SKM-1 (cell line): Measurements from ENCODE around the gene ASPDH.

ENCODE experiments used
- DNase-seq: peaks from one replicate; lab custom pipeline; 2025; ENCODE audit not compliant: unreplicated experiment; lab: John Stamatoyannopoulos, UW

ASPDH gene

DNA sequence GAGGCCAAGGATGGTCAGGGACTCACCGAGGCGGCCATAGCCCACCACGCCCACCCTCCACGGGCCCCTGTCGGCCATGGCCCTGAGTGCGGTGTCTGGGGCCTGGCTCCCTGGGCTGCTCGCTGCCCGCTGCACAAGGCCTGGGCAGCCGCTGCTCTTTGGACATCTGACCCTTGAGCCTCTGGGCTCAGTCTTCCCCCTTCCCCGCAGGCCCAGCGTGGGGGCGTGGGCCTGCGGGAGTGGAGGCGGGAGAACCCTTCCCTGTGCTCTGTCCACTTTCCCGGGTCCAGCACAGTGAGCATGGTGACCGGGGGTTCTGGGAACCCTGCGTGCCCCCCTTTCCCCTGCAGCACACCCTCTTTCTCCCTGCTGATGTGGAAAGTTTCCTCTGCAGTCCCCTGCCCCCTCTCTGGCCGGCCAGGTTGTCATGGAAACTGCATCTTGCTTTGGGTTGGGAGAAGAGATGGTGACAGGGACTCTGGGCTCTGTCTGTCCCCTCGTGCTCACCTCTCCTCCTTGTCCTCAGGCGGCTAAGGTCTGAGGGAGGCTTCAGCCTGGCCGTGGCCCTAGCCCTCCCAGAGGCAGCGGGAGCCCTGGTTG, at the start of gene ASPDH:
Gene ASPDH, minus strand, starts transcription at position 168 of the 600 bp plus-strand sequence. Its CDS starts 90 bp downstream, at position 78.
- DNase-seq = no peak

DNA sequence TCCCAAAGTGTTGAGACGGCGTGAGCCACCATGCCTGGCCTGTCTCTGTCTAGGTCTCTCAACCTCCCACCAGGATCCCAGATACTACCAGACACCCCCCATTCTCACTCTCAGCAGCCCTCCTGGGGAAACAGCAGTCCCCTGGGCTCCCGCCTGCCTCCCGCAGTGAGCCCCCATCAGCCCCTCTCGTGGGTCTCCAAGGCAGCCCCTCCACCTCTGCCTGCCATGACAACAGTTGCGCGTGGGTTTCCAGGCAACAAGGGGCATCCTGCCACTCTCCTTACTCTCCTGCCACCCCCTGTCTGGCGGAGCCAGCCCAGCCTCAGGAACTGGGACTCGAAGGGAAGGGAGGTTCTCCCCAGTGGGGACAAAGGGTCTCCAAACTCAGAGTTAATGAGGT, 49.3 kb upstream of the ASPDH start:
- no peak for DNase-seq

DNA sequence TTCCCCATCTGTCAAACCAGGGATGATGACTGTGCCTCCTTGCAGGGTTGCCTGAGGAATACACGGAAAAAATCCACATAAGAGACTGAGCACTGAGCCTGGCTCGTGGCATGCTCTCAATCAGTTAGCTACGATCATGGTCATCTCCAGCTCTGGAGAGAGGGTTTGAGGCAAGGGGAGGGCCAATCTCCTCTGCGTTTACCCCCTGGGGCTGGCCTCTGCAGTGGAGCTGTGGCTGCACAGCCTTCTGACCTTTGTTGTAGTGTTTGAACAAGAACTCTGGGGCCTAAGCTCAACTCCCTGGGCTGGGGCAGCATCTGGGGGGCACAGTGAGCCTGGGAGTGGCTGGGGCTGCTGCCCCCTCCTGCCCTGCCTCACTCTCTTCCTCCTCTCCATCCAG, 48.6 kb upstream of the ASPDH start:
- no peak for DNase-seq

DNA sequence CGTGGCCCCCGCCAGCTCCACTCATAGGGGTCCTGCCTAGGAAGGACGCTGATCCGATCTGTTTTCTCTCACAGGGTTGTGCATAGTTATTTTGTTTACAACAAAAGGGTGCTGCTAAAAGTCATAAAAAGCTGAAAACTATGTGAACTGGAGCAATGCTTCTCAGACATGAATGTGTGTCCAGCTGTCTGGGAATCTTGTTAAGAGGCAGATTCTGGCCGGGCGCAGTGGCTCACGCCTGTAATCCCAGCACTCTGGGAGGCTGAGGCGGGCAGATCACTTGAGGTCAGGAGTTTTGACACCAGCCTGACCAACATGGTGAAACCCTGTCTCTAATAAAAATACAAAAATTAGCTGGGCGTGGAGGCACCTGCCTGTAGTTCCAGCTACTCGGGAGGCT, 45.9 kb upstream of the ASPDH start:
- no peak for DNase-seq

DNA sequence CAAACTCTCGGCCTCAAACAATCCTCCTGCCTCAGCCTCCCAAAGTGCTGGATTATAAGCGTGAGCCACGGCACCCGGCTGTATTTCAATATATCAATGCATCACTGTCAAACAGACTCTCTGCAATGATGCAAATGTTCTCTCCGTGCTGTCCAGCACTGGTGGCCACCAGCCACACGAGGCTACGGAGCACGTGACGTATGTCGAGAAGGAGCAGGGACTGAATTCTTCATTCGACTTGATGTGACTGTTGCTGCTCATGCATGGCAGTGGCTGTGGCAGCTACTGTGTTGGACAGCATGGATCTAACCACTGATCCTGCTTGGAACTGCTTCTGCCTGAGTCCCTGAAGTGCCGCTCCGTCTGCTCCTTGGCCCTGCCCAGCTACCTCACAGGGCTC, 44.7 kb upstream of the ASPDH start:
- DNase-seq = no peak

DNA sequence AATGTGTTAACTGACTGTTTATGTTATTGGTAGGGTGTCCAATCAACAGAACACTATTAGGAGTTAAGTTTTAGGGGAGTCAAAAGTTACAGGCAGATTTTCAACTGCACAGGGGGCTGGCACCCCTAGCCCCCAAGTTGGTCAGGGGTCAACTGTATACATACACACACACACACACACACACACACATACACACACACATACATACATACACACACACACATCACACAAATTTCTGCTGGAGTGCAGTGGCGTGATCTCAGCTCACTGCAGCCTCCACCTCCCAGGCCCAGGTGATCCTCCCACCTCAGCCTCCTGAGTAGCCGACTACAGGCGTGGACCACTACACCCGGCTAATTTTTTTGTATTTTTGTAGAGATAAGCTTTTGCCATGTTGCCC, 44.3 kb upstream of the ASPDH start:
- no peak for DNase-seq

DNA sequence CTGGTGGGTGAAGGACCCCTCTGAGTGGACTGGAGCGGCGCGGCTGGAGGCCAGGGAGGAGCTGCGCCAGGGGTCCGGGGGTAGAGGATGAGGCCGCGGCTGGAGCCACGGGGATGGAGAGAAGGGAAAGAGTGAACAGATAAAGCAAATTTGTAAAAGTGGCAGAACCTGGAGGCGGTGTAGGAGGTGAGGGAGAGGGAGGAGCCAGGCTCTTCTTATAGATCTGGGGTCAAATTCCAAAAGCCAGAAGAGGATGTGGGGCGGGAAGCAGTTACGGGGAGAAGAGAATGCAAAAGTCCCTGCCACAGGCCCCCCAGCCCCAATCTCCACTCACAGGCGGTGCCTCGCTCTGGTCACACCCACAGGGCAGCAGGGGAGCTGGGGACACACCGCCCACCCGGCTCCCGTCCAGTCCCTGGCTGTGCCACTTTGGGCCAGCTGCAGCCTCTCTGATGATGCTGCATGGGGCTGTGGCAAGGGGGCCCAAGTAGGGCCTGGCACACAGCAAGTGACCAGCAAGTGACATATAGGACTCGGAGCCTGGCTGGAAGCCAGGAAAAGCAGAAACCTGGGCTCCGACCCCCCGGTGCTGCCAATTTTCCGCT, 43.4 kb upstream of the ASPDH start:
- DNase-seq = no peak

DNA sequence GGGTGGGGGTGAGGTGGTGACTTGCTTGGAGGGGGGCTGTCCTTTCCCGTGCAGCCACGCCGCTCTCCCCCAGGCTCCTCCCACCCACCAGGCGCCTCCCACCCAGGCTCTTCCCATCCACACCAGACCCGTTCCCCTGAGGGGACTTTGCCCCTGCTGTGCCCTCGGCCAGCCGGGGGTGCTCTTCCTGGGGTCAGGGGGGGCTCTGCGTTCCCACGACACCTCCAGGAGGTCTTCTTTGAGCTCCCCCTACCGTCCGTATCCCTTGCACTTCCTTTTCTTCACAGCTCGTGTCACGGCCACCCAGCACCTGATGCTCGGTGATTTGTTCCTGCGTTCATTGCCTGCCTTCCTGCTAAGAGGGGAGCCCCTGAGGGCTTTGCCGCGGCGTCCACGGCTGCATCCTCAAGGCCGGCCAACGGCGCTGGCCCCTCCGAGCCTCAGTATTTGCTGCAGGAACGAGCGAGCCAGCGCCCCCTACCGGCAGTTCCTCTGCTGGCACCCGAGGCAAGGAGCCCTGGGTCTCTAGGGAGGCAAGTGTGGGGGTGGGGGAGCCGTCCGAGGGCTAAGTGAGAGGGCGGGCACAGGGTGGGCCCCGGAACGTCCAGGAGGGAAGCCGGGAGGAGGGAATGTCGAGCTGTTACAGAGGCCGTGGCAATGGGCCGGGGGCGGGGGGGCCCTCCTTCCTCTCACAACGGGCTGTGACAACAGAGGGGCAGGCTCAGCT, 42.7 kb upstream of the ASPDH start:
- peak; percentile 22 for DNase-seq

DNA sequence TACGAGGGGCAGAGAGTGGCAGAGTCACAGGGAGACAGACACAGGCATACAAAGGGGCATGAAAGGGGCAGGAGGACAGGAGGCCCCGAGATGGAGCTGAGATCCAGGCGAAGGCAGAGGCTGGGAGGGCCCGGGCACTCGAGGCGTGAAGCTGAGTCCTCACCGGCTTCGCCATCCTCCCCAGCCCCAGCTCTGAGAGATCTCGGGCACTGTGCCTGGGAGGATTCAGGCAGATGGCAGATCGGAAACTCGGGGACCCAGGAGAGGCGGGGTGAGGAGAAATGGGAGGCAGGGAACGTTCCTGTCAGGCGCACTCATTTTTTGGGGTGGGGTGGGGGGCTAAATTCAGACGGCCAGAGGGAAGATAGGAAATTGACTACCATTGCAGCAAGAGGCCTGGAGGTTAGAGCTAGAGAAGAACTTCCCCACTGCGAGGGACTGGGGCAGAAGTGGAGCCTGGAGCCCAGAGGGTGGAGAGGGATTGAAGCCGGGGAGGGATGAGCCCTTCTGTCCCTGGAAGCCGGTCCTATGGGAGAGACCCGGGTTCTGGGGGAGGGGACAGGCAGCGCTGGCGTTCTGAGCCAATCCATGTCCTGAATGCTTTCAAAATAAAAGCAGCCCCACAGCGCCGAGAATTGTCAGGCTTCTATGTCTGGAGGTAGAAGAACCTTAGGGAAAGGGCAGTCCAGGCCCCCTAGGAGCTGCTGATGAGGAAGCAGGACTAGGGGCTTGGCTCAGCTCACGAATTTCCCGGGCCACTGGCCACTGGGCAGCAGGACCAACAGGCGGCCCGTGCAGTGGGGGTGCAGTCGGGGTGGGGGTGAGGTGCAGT, 42.0 kb upstream of the ASPDH start:
- no peak for DNase-seq

DNA sequence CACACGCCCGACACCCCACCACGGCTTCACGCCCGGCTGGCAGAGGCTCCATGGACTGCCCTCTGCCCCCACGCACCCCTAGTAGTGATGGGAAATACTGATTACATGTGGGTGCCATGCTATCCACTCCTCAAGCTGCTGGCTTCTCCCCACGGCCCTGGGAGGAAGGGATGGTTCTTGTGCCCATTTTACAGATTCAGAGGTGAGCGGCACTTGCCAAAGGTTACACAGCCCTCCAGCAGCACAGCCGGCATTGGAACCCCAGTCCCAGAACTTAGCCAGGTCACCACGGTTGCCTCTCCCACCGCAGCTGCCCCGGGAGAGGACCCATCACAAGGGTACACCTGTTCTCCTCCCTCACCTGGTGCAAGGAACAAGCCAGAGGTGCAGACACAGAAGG, 41.3 kb upstream of the ASPDH start:
- no peak for DNase-seq

DNA sequence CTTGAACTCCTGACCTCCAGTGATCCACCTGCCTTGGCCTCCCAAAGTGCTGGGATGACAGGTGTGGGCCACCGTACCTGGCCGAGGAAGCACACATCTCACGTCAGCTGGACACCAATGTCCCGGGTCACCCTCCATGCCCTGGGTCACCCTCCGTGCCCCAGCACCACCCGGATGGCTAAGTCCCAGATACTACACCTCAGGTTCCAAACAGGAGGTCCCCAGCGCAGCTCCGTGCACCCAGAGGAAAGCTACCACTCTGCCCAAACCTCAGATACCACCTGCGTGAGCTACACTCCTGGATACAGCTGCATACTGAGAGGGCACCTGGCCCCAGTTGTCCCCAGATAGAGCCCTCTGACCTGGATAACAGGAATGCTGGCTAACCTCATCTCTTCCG, 40.5 kb upstream of the ASPDH start:
- no peak for DNase-seq

DNA sequence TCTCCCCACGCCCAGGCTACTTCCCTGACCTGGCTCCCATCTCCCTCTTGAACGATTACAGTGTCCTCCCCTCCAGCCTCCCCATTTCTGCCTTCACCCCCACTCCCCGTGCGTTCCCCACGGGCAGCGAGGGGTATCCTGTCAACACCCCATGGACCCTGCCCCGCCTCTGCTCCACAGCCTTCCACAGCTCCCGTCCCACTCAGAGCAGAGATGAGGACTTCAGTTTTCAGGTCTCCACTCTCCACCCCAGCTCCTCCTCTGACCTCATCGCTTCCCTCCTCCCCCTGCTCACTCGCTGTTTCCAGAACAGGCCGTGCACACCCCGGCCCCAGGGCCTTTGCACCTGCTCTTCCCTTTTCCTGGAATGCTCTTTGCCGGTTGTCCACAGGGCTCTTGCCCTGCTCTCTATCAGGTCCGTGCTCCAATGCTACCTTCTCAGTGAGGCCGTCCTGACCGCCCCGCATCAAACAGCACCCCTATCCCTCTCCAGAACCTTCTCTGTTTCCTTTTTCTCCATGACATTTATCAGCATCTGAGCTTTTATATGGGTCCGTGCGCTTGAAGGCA, 39.5 kb upstream of the ASPDH start:
- DNase-seq = no peak

DNA sequence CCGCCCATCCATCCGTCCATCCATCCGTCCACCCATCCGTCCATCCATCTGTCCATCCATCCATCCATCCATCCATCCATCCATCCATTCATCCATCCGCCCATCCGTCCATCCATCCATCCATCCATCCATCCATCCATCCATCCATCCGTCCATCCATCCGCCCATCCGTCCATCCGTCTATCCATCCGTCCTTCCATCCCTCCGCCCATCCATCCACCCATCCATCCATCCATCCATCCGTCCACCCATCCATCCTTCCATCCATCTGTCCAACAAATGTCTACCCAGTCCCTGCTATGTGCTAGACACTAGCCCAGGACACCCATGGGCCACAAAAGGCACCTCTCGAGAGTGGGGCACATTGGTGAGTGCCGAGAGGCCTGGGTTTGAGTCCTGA, 38.8 kb upstream of the ASPDH start:
- no peak for DNase-seq

DNA sequence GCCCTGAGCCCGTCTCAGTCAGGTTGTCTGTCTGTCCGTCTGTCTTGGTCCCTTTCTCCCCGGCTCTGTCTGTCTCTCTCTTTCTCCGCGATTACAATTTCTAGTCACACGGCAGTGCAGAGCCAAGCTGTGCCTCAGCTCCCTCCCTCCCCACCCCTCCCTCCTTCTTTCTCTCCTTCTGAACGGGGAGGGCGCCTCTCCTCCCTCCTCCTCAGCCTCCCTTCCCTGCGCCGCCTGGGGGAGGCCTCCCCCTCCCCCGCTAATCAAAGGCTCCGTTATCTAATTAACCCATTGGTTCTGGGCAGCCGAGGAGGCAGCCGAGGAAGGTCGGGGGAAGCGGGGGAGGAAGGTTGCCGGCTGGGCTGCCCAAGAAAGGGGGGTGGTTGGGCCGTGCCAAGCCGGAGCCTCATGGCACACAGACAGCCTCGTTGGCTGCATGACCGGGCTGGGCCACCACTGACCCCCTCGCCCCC, 38.0 kb upstream of the ASPDH start:
- no peak for DNase-seq

DNA sequence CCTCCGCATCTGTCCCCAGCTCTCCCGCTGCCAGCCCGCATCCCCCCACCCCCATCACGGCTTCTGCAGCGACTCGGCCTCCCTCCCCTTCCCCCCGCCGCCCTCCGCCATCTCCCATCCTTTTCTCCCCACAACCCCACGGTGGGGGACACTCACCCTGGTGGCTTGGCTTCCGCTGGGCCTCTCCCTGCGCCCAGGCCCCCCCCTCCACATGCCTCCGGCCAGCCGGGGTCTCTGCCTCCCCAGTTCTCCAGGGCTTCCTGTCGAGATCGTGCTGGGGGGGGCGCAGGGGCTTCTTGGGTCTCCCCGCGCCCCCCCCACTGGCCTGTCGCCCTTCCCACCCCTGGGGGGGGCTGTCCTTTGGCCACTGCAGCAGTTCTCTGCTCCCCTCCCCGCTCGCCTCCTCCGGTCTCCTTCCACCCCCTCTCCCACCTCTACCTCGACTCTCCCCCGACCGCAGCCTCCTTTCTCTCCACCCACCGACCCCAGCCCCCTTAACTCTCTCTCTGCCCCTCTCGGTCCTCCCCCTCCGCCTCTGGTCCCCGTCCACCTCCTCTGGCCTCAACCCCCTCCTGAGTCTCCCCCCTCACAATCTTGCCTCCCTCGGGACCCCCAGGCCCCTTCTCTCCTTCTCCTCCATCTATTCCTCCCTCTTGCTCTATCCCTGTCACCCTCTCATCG, 37.5 kb upstream of the ASPDH start:
- no peak for DNase-seq

DNA sequence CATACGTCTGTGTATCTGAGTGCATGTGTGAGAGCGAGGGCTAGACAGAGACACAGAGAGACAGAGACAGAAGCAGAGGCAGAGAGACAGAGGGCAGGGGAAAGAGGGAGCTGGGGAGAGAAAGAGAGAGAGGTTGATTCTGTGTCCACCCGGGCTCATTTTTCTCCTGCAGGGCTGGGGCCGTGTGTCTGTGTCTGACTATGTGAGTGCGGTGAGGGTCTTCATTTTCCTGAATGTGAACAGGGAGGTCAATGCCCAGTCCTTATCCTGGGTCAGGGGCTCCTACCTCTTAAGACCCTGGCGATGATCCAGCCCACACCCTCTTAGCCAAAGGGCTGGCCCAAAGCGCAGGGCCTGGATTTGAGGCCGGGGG, 36.9 kb upstream of the ASPDH start:
- no peak for DNase-seq

DNA sequence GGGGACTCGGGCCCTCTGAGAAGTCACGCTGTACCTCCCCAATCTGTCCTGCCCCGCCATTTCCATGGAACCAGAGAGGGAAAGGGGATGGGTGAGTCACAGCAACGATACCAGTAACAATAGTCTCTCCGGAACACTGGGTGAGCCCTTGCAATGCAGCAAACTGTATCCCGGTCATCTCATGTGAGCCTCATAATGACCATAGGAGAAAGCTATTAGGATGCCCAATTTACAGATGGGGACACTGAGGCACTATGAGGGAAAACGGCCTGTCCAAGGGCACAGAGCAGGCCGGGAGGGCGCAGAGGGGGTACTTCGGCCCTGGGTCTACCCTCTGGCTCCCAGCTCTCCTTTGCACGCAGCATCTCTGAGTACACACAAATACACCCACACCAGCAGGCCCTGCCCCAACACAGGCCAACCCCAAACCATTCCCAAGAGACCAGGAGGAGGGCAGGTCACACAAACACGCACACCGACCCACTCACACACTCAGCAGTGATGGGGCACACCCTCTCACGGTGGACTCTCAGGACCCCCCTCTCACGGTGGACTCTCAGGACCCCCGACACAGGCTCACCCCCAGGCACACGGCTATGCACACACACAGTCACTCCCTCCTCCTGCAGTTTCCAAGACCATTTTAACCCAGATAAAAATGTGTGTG, 36.3 kb upstream of the ASPDH start:
- no peak for DNase-seq

DNA sequence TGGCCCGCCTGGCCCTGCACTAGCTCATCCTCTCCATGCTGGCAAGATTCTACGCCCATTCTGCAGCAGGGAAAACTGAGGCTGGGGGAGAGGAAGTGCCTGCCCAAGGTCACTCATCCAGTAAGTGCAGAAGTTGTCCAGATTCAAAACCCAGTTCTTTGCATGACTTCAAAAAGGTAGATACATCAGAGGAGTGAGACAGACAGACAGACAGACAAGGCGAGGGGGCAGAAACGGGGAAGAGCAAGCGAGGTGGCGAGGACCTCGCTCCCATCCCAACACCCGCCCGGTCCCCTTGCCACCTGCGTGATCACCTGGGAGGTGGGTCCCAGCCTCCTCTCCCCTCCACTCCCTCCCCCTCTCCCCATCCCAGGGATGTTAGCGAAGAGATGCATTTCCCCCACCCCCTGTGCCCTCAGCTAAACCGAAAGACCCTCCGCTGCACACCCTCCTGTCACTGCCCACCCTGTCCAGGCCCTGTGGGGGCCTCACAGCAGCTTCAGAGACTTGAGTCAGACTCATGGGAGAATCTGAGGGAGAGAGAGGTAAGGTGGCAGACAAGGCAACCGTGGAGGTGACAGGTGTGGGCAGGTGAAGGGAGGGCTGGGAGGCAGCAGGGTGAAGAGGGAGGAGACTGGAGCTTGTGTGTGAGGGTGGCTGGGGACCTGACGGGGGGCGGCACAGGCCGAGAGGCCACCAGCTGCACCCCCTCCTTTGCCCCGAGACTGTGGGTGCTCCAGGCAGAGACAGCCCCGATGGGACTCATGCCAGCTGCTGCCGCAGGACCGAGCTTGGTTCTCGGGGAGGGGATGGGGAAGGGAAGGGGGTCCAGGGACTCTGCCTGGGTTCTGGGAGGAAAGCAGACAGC, 35.6 kb upstream of the ASPDH start:
- DNase-seq = no peak
